HEK293 (cell line): ENCODE results near the gene ZGLP1.

Source experiments
- ELK4 ChIP-seq: IDR thresholded peaks from 2 replicates; pipeline ENCODE4 v1.6.1; 2011; ENCODE audit warnings: mild to moderate bottlenecking, low read depth, low read length, borderline replicate concordance
- GFI1B ChIP-seq: fragments of 450-650 bp; formaldehyde crosslinking; IDR thresholded peaks from 2 replicates; pipeline ENCODE4 v1.5.1; 2016; ENCODE audit warnings: missing biosample characterization, missing genetic modification characterization
- IKZF3 ChIP-seq: fragments of 450-650 bp; IDR thresholded peaks from 2 replicates; pipeline ENCODE4 v1.5.0; 2018; ENCODE audit warnings: missing biosample characterization, mild to moderate bottlenecking, missing genetic modification characterization, moderate library complexity
- INSM2 ChIP-seq: fragments of 450-650 bp; formaldehyde crosslinking; IDR thresholded peaks from 2 replicates; pipeline ENCODE4 v1.5.1; 2016; ENCODE audit warnings: missing biosample characterization, missing genetic modification characterization
- KLF1 ChIP-seq: fragments of 450-650 bp; formaldehyde crosslinking; IDR thresholded peaks from 2 replicates; pipeline ENCODE4 v1.5.1; 2016; ENCODE audit warnings: missing biosample characterization, missing genetic modification characterization
- KLF17 ChIP-seq: fragments of 450-650 bp; formaldehyde crosslinking; IDR thresholded peaks from 2 replicates; pipeline ENCODE4 v1.5.1; 2016; ENCODE audit warnings: missing biosample characterization, missing genetic modification characterization
- OSR2 ChIP-seq: fragments of 450-650 bp; formaldehyde crosslinking; IDR thresholded peaks from 2 replicates; pipeline ENCODE4 v1.5.1; 2016; ENCODE audit warnings: missing biosample characterization, missing genetic modification characterization
- PBX3 ChIP-seq: sonication (generic); formaldehyde crosslinking; IDR thresholded peaks from 2 replicates; pipeline ENCODE4 v1.8.1; 2022; ENCODE audit warnings: mild to moderate bottlenecking, moderate library complexity, missing genetic modification reagents
- SALL2 ChIP-seq: fragments of 450-650 bp; formaldehyde crosslinking; IDR thresholded peaks from 2 replicates; pipeline ENCODE4 v1.5.0; 2017; ENCODE audit warnings: missing biosample characterization, mild to moderate bottlenecking, missing genetic modification characterization, borderline replicate concordance
- ZBTB1 ChIP-seq: fragments of 450-650 bp; formaldehyde crosslinking; IDR thresholded peaks from 2 replicates; pipeline ENCODE4 v1.5.1; 2016; ENCODE audit warnings: missing biosample characterization, missing genetic modification characterization
- ZBTB20 ChIP-seq: fragments of 450-650 bp; formaldehyde crosslinking; IDR thresholded peaks from 2 replicates; pipeline ENCODE4 v1.5.1; 2016; ENCODE audit warnings: missing biosample characterization, missing genetic modification characterization
- ZBTB21 ChIP-seq: fragments of 450-650 bp; formaldehyde crosslinking; IDR thresholded peaks from 2 replicates; pipeline ENCODE4 v1.5.1; 2017; ENCODE audit warnings: missing biosample characterization, missing genetic modification characterization
- ZBTB44 ChIP-seq: fragments of 450-650 bp; IDR thresholded peaks from 2 replicates; pipeline ENCODE4 v1.5.1; 2018; ENCODE audit warnings: missing biosample characterization, mild to moderate bottlenecking, missing genetic modification characterization
- ZFP3 ChIP-seq: fragments of 450-650 bp; formaldehyde crosslinking; IDR thresholded peaks from 2 replicates; pipeline ENCODE4 v1.5.1; 2016; ENCODE audit warnings: low read depth, missing biosample characterization, missing genetic modification characterization
- ZNF133 ChIP-seq: fragments of 450-650 bp; formaldehyde crosslinking; IDR thresholded peaks from 2 replicates; pipeline ENCODE4 v1.5.1; 2016; ENCODE audit warnings: missing biosample characterization, missing genetic modification characterization
- ZNF140 ChIP-seq: fragments of 450-650 bp; formaldehyde crosslinking; IDR thresholded peaks from 2 replicates; pipeline ENCODE4 v1.5.1; 2016; ENCODE audit warnings: missing biosample characterization, missing genetic modification characterization
- ZNF155 ChIP-seq: fragments of 450-650 bp; formaldehyde crosslinking; IDR thresholded peaks from 2 replicates; pipeline ENCODE4 v1.5.1; 2016; ENCODE audit warnings: missing biosample characterization, missing genetic modification characterization
- ZNF157 ChIP-seq: fragments of 450-650 bp; formaldehyde crosslinking; IDR thresholded peaks from 2 replicates; pipeline ENCODE4 v1.5.1; 2016; ENCODE audit warnings: missing biosample characterization, missing genetic modification characterization
- ZNF174 ChIP-seq: fragments of 450-650 bp; formaldehyde crosslinking; IDR thresholded peaks from 2 replicates; pipeline ENCODE4 v1.5.0; 2017; ENCODE audit warnings: missing biosample characterization, mild to moderate bottlenecking, missing genetic modification characterization
- ZNF23 ChIP-seq: fragments of 450-650 bp; formaldehyde crosslinking; IDR thresholded peaks from 2 replicates; pipeline ENCODE4 v1.5.1; 2016; ENCODE audit warnings: missing biosample characterization, missing genetic modification characterization, borderline replicate concordance
- ZNF266 ChIP-seq: fragments of 450-650 bp; formaldehyde crosslinking; IDR thresholded peaks from 2 replicates; pipeline ENCODE4 v1.5.1; 2016; ENCODE audit warnings: missing biosample characterization, missing genetic modification characterization, low read depth
- ZNF350 ChIP-seq: fragments of 450-650 bp; formaldehyde crosslinking; IDR thresholded peaks from 2 replicates; pipeline ENCODE4 v1.5.0; 2017; ENCODE audit warnings: missing biosample characterization, mild to moderate bottlenecking, missing genetic modification characterization
- ZNF37A ChIP-seq: fragments of 450-650 bp; IDR thresholded peaks from 2 replicates; pipeline ENCODE4 v1.5.1; 2018; ENCODE audit warnings: missing biosample characterization, missing genetic modification characterization
- ZNF433 ChIP-seq: fragments of 450-650 bp; formaldehyde crosslinking; IDR thresholded peaks from 2 replicates; pipeline ENCODE4 v1.5.1; 2016; ENCODE audit warnings: missing biosample characterization, missing genetic modification characterization, low read depth
- ZNF514 ChIP-seq: fragments of 450-650 bp; formaldehyde crosslinking; IDR thresholded peaks from 2 replicates; pipeline ENCODE4 v1.5.1; 2016; ENCODE audit warnings: missing biosample characterization, missing genetic modification characterization
- ZNF521 ChIP-seq: fragments of 450-650 bp; formaldehyde crosslinking; IDR thresholded peaks from 2 replicates; pipeline ENCODE4 v1.5.1; 2017; ENCODE audit warnings: missing biosample characterization, mild to moderate bottlenecking, missing genetic modification characterization
- ZNF548 ChIP-seq: fragments of 450-650 bp; formaldehyde crosslinking; IDR thresholded peaks from 2 replicates; pipeline ENCODE4 v1.5.1; 2016; ENCODE audit warnings: missing biosample characterization, missing genetic modification characterization
- ZNF560 ChIP-seq: fragments of 450-650 bp; formaldehyde crosslinking; IDR thresholded peaks from 2 replicates; pipeline ENCODE4 v1.5.1; 2017; ENCODE audit warnings: missing biosample characterization, missing genetic modification characterization, borderline replicate concordance
- ZNF571 ChIP-seq: fragments of 450-650 bp; formaldehyde crosslinking; IDR thresholded peaks from 2 replicates; pipeline ENCODE4 v1.5.0; 2017; ENCODE audit warnings: missing biosample characterization, missing genetic modification characterization
- ZNF624 ChIP-seq: fragments of 450-650 bp; formaldehyde crosslinking; IDR thresholded peaks from 2 replicates; pipeline ENCODE4 v1.5.1; 2017; ENCODE audit warnings: missing biosample characterization, missing genetic modification characterization
- ZNF645 ChIP-seq: fragments of 450-650 bp; formaldehyde crosslinking; IDR thresholded peaks from 2 replicates; pipeline ENCODE4; 2016; ENCODE audit warnings: missing biosample characterization, missing genetic modification characterization
- ZNF660 ChIP-seq: fragments of 450-650 bp; IDR thresholded peaks from 2 replicates; pipeline ENCODE4 v1.5.1; 2018; ENCODE audit warnings: missing biosample characterization, mild to moderate bottlenecking, missing genetic modification characterization
- ZNF785 ChIP-seq: fragments of 450-650 bp; formaldehyde crosslinking; IDR thresholded peaks from 2 replicates; pipeline ENCODE4 v1.5.1; 2016; ENCODE audit warnings: missing biosample characterization, missing genetic modification characterization
- ZSCAN16 ChIP-seq: fragments of 450-650 bp; formaldehyde crosslinking; IDR thresholded peaks from 2 replicates; pipeline ENCODE4 v1.5.1; 2016; ENCODE audit warnings: missing biosample characterization, missing genetic modification characterization

ZGLP1 gene

GRCh38 chr19:10332965-10333757 is 23.5 kb upstream of the ZGLP1 start, which contains the start of gene RAVER1 (continued):
- TF ChIP-seq ELK4 (no peak), ZNF560 (no peak), ZNF266 (tag by site-specific recombination) (no peak; the same call in 1 of the 2 replicates), ZNF514 (no peak), ZNF548 (tag by site-specific recombination) (no peak), ZFP3 (tag by site-specific recombination) (no peak), ZNF23 (tag by site-specific recombination) (no peak), SALL2 (tag by site-specific recombination) (no peak), ZBTB44 (no peak; the same call in 1 of the 2 replicates), ZNF174 (tag by site-specific recombination) (no peak), ZSCAN16 (tag by site-specific recombination) (peak; percentile 62; the same call in 1 of the 2 replicates), ZNF571 (tag by site-specific recombination) (no peak), ZNF785 (tag by site-specific recombination) (peak; percentile 95), ZNF521 (tag by site-specific recombination) (no peak), ZNF433 (tag by site-specific recombination) (no peak), ZNF155 (no peak), ZNF140 (no peak), IKZF3 (no peak), ZNF133 (tag by site-specific recombination) (no peak), OSR2 (no peak; the same call in 1 of the 2 replicates), ZBTB20 (tag by site-specific recombination) (peak; percentile 76; the same call in 1 of the 2 replicates), ZBTB21 (tag by site-specific recombination) (no peak), ZNF624 (tag by site-specific recombination) (no peak), ZNF37A (tag by site-specific recombination) (no peak), ZNF660 (tag by site-specific recombination) (peak; percentile 78), INSM2 (peak; percentile 89), KLF1 (tag by site-specific recombination) (peak; percentile 78), ZNF350 (tag by site-specific recombination) (no peak), ZNF157 (tag by site-specific recombination) (no peak), ZNF645 (tag by site-specific recombination) (peak; percentile 76; the same call in 1 of the 2 replicates), GFI1B (no peak; the same call in 1 of the 2 replicates), PBX3 (peak; percentile 46; the same call in 1 of the 2 replicates), ZBTB1 (tag by site-specific recombination) (peak; percentile 32; the same call in 1 of the 2 replicates), KLF17 (peak; percentile 96)
